Tibial nerve (tissue), 3 donors: Measurements from ENCODE around the gene REG3A.

Experiments used
- CTCF ChIP-seq, 5 experiments: fragments of 200-600 bp in 3 of 5; fragments of 450-650 bp in 2 of 5; sonication (generic) in 3 of 5; IDR thresholded peaks; one replicate each; pipeline ENCODE4 v1.5.1; 2016 to 2019; ENCODE audit warnings: antibody characterized with exemption in 5 of 5, mild to moderate bottlenecking in 3 of 5, moderate library complexity in 2 of 5
- POLR2A ChIP-seq, 2 donors: fragments of 450-650 bp; IDR thresholded peaks; one replicate each; pipeline ENCODE4 v1.6.1; 2017; ENCODE audit warnings: antibody characterized with exemption in 2 of 2, mild to moderate bottlenecking in 2 of 2, moderate library complexity in 2 of 2

GRCh38 chr2:79138385-79138784 is 21.2 kb downstream of the REG3A start:
- no peak for TF ChIP-seq CTCF (IDR thresholded peaks at IDR 0.05)
- no peak for TF ChIP-seq POLR2A (IDR thresholded peaks at IDR 0.05)
